IMR-90 (cell line): ENCODE measurements around the gene ADAMTS5. TPM values are rescaled to one million over a fixed set of nuclear protein-coding genes. Genes with fewer than 3 reads are reported as not detected.

Experiments used
- ATAC-seq: fragments of 200-7000 bp; cut with Tn5 transposase; 2 replicates; pipeline ENCODE4 v1.9.1; 2020; ENCODE audit warnings: low read depth, mild to moderate bottlenecking, moderate library complexity
- Bru-seq: library from RNA; stranded (reverse); fragments of 400-500 nt; gene quantifications from one replicate; lab custom pipeline; 2021; lab: Mats Ljungman, UMichigan
- BruChase-seq, 2 experiments: library from RNA; stranded (reverse); fragments of 400-500 nt; gene quantifications; one replicate each; lab custom pipeline; 2021; lab: Mats Ljungman, UMichigan
- BruUV-seq: library from RNA; stranded (reverse); fragments of 400-500 nt; replicated peaks from 2 replicates; lab custom pipeline; 2021; lab: Mats Ljungman, UMichigan
- CTCF ChIA-PET: fragments of 300-600 bp; formaldehyde crosslinking; extraction: SDS; loops from one replicate; lab custom pipeline; 2021; ENCODE audit warnings: antibody characterized with exemption; lab: Yijun Ruan, JAX
- POLR2A ChIA-PET: fragments of 300-600 bp; sonication (Branson Sonifier 250); formaldehyde crosslinking; loops from one replicate; lab custom pipeline; 2022; ENCODE audit warnings: antibody characterized with exemption; ENCODE audit not compliant: unreplicated experiment; lab: Charles Lee
- DNase-seq: peaks from one replicate; pipeline ENCODE4 v3.0.0; 2013
- H2AFZ ChIP-seq: replicated peaks from 2 replicates; pipeline ENCODE3; 2013; ENCODE audit warnings: low read length, mild to moderate bottlenecking; ENCODE audit not compliant: poor library complexity
- H2AK5ac ChIP-seq: 2 replicates; pipeline ENCODE4 v1.6.1; 2013; ENCODE audit warnings: low read depth, low read length, inconsistent platforms
- H2AK9ac ChIP-seq: replicated peaks from 2 replicates; pipeline ENCODE3; 2013; ENCODE audit warnings: mild to moderate bottlenecking, low read depth, low read length, moderate library complexity; ENCODE audit not compliant: poor library complexity
- H2BK120ac ChIP-seq: 2 replicates; pipeline ENCODE4 v1.6.1; 2013; ENCODE audit warnings: low read depth, low read length, inconsistent platforms
- H2BK15ac ChIP-seq: 3 replicates; pipeline ENCODE4 v1.6.1; 2013; ENCODE audit warnings: low read depth, low read length, inconsistent platforms
- H2BK20ac ChIP-seq: 2 replicates; pipeline ENCODE4 v1.6.1; 2013; ENCODE audit warnings: low read depth, mild to moderate bottlenecking, inconsistent platforms, low read length, moderate library complexity
- H2BK5ac ChIP-seq: 2 replicates; pipeline ENCODE4 v1.6.1; 2013; ENCODE audit warnings: mild to moderate bottlenecking, low read depth, low read length, inconsistent platforms; ENCODE audit not compliant: poor library complexity, severe bottlenecking
- H3K14ac ChIP-seq: replicated peaks from 2 replicates; pipeline ENCODE4 v1.6.1; 2013; ENCODE audit warnings: low read depth, low read length, inconsistent platforms
- H3K18ac ChIP-seq: 2 replicates; pipeline ENCODE4 v1.6.1; 2013; ENCODE audit warnings: low read depth, low read length, control low read depth
- H3K23ac ChIP-seq: 2 replicates; pipeline ENCODE4 v1.6.1; 2013; ENCODE audit warnings: low read depth, low read length, inconsistent platforms
- H3K27ac ChIP-seq: 2 replicates; pipeline ENCODE4 v1.5.1; 2013; ENCODE audit warnings: mild to moderate bottlenecking, control low read depth, low read length; ENCODE audit not compliant: insufficient read depth
- H3K27me3 ChIP-seq: 2 replicates; pipeline ENCODE4 v1.6.1; 2013; ENCODE audit warnings: low read length; ENCODE audit not compliant: control insufficient read depth, insufficient read depth
- H3K36me3 ChIP-seq: 2 replicates; pipeline ENCODE4 v1.6.1; 2013; ENCODE audit warnings: low read length, mixed read lengths; ENCODE audit not compliant: control insufficient read depth, insufficient read depth
- H3K4ac ChIP-seq: 2 replicates; pipeline ENCODE4 v1.6.1; 2013; ENCODE audit warnings: low read depth, low read length, inconsistent platforms
- H3K4me1 ChIP-seq: 2 replicates; pipeline ENCODE4 v1.6.1; 2013; ENCODE audit warnings: low read length, mixed read lengths; ENCODE audit not compliant: control insufficient read depth, insufficient read depth
- H3K4me2 ChIP-seq: 2 replicates; pipeline ENCODE4 v1.6.1; 2013; ENCODE audit warnings: low read depth, mild to moderate bottlenecking, control low read depth, low read length, moderate library complexity
- H3K4me3 ChIP-seq: 2 replicates; pipeline ENCODE4 v1.5.1; 2013; ENCODE audit warnings: low read depth, mild to moderate bottlenecking, control low read depth, low read length, moderate library complexity; ENCODE audit not compliant: insufficient read depth
- H3K56ac ChIP-seq: 2 replicates; pipeline ENCODE4 v1.6.1; 2013; ENCODE audit warnings: low read length, inconsistent platforms; ENCODE audit not compliant: insufficient read depth; ENCODE audit errors: extremely low read depth
- H3K79me1 ChIP-seq, 2 experiments: 2 replicates each; pipeline ENCODE4 v1.6.1; 2013; ENCODE audit warnings: low read length in 2 of 2, inconsistent platforms in 1 of 2, low read depth in 1 of 2
- H3K9ac ChIP-seq: 2 replicates; pipeline ENCODE4 v1.6.1; 2013; ENCODE audit warnings: low read depth, low read length, control low read depth
- H3K9me1 ChIP-seq: 2 replicates; pipeline ENCODE4 v1.6.1; 2013; ENCODE audit warnings: low read length, inconsistent platforms; ENCODE audit not compliant: insufficient read depth
- H3K9me3 ChIP-seq: 2 replicates; pipeline ENCODE4 v1.6.1; 2013; ENCODE audit warnings: low read length; ENCODE audit not compliant: control insufficient read depth, insufficient read depth
- H4K20me1 ChIP-seq: 2 replicates; pipeline ENCODE4 v1.6.1; 2013; ENCODE audit warnings: low read length, inconsistent platforms; ENCODE audit not compliant: insufficient read depth
- H4K5ac ChIP-seq: 2 replicates; pipeline ENCODE4 v1.6.1; 2013; ENCODE audit warnings: mild to moderate bottlenecking, low read depth, low read length, control low read depth
- H4K8ac ChIP-seq, 2 experiments: 2 replicates each; pipeline ENCODE4 v1.6.1; 2013; ENCODE audit warnings: low read depth in 2 of 2, low read length in 2 of 2, control low read depth in 1 of 2, inconsistent platforms in 1 of 2
- H4K91ac ChIP-seq: 2 replicates; pipeline ENCODE4 v1.6.1; 2013; ENCODE audit warnings: low read depth, low read length, inconsistent platforms; ENCODE audit not compliant: insufficient read depth
- CEBPB ChIP-seq: IDR thresholded peaks from 2 replicates; pipeline ENCODE4 v1.6.1; 2012; ENCODE audit warnings: low read depth, low read length, improper control_type of control experiment
- CHD1 ChIP-seq: IDR thresholded peaks from 2 replicates; pipeline ENCODE4 v1.6.1; 2012; ENCODE audit warnings: low read depth, low read length, improper control_type of control experiment
- CTCF ChIP-seq: conservative IDR thresholded peaks from 2 replicates; pipeline ENCODE4 v1.5.1; 2012; ENCODE audit warnings: mild to moderate bottlenecking, low read depth, low read length, improper control_type of control experiment
- ELK1 ChIP-seq: fragments of 150-350 bp; IDR thresholded peaks from 2 replicates; pipeline ENCODE4 v1.6.1; 2016; ENCODE audit warnings: low read depth, mild to moderate bottlenecking, low read length, moderate library complexity, borderline replicate concordance
- MAZ ChIP-seq: IDR thresholded peaks from 2 replicates; pipeline ENCODE4 v1.6.1; 2012; ENCODE audit warnings: low read depth, mild to moderate bottlenecking, low read length, improper control_type of control experiment, moderate library complexity, borderline replicate concordance
- NFE2L2 ChIP-seq: fragments of 150-350 bp; IDR thresholded peaks from 2 replicates; pipeline ENCODE4 v1.6.1; 2016; ENCODE audit warnings: low read depth, mild to moderate bottlenecking, low read length
- POLR2A ChIP-seq: IDR thresholded peaks from 2 replicates; pipeline ENCODE4 v1.6.1; 2012; ENCODE audit warnings: mild to moderate bottlenecking, low read depth, low read length
- USF2 ChIP-seq: fragments of 150-350 bp; IDR thresholded peaks from 2 replicates; pipeline ENCODE4 v1.6.1; 2017; ENCODE audit warnings: mild to moderate bottlenecking, antibody characterized with exemption, low read length, low read depth
- WGBS, 2 experiments: methylation state at CpG; one replicate each; pipeline versions ENCODE4 v1.1.5 to v1.1.7; 2013; ENCODE audit warnings: missing lambda C conversion rate in 2 of 2; ENCODE audit not compliant: insufficient read length in 1 of 2; ENCODE audit errors: extremely low coverage in 2 of 2; 5-methylcytosine and 5-hydroxymethylcytosine counted together
- dilution Hi-C: fragments of 300-500 bp; cut with HindIII; formaldehyde crosslinking; loops from one replicate; pipeline ENCODE4 v1.14.3; 2018; ENCODE audit warnings: low sequenced_read_pairs; ENCODE audit not compliant: unreplicated experiment
- in situ Hi-C: fragments of 300-500 bp; cut with MboI; formaldehyde crosslinking; loops from 3 replicates; pipeline ENCODE4 v1.14.3; 2019; ENCODE audit warnings: low sequenced_read_pairs, inconsistent platforms, mixed read lengths
- intact Hi-C: fragments of 100-400 bp; cut with micrococcal nuclease; formaldehyde crosslinking; loops from 2 replicates; pipeline ENCODE4 v1.10.0; 2022
- long read RNA-seq: library from polyadenylated mRNA; unstranded; transcript quantifications from one replicate; pipeline ENCODE4 v2.0.0, GENCODE V29; 2021; ENCODE audit not compliant: unreplicated experiment
- polyA plus RNA-seq, 3 experiments: library from polyadenylated mRNA; depleted of rRNA; stranded (reverse); fragments of >200 nt; gene quantifications; 2 replicates each; pipeline ENCODE4 v1.2.3, GENCODE V29; 2012; ENCODE audit warnings: low replicate concordance in 1 of 3
- total RNA-seq: library from RNA; depleted of rRNA; stranded (reverse); fragments of >200 nt; gene quantifications from 2 replicates; pipeline ENCODE4 v1.2.3, GENCODE V29; 2012; rRNA removed

The ADAMTS5 gene
- 0.54 and 1.1 TPM in 2 replicates for total RNA-seq
- polyA plus RNA-seq (2012; rRNA removed): 0.46 and 0.58 TPM in 2 replicates
- 0.25 and 0.28 TPM in 2 replicates for polyA plus RNA-seq (2012; cell fraction: cytosol; rRNA removed)
- 0.59 and 0.64 TPM in 2 replicates for polyA plus RNA-seq (2012; cell fraction: nucleus; rRNA removed; ENCODE audit: low replicate concordance)
- percentile 85 among the genes with signal in this experiment for Bru-seq, nascent RNA
- percentile 84 among the genes with signal in this experiment for BruChase-seq, experiment 1, labeled RNA remaining after a 6-hour chase
- BruChase-seq, experiment 2, labeled RNA remaining after a 2-hour chase: percentile 91 among the genes with signal in this experiment
- long read RNA-seq, full-length matches to known transcripts: 18 of 69 reads
- long read RNA-seq, partial matches to known transcripts: 22 of 69 reads
- long read RNA-seq, other reads (novel, unspliced or antisense): 29 of 69 reads

GRCh38 chr21:26967062-26967913 is at the start of gene ADAMTS5:
Gene ADAMTS5 (minus strand): TSS chr21:26967088. CDS start chr21:26966391, 697 bp downstream.
- Histone ChIP-seq H3K56ac (peak within 1 kb of the TSS; percentile 58), H3K27me3 (no peaks in the 10 kb centered on the region), H2BK20ac (peak within 1 kb of the TSS; percentile 83), H2BK120ac (peak within 1 kb of the TSS; percentile 86), H3K18ac (peak within 1 kb of the TSS; percentile 66), H2AK9ac (peak within 1 kb of the TSS; percentile 47), H3K4ac (peak within 1 kb of the TSS; percentile 77), H3K4me2 (peak within 1 kb of the TSS; percentile 74), H3K14ac (peak within 1 kb of the TSS; percentile 41), H4K91ac (peak within 1 kb of the TSS; percentile 83), H2BK5ac (peak within 1 kb of the TSS; percentile 46), H3K23ac (peak within 1 kb of the TSS; percentile 52), H3K4me1 (no peaks in the 10 kb centered on the region; the same call in 1 of the 2 replicates), H3K4me3 (peak within 1 kb of the TSS; percentile 65), H3K9me1 (no peaks in the 10 kb centered on the region; the same call in 1 of the 2 replicates), H2AK5ac (peak within 1 kb of the TSS; percentile 45; the same call in 1 of the 2 replicates), H2BK15ac (peak within 1 kb of the TSS; percentile 63; the same call in 2 of the 3 replicates), H3K36me3 (no peaks in the 10 kb centered on the region), H4K5ac (peak within 1 kb of the TSS; percentile 63), H3K27ac (peak within 1 kb of the TSS; percentile 80), H4K8ac (peak within 1 kb of the TSS; percentile 68 to 78), H3K79me1 (peaks cover 3 to 12% of the 10 kb centered on the region in 2 experiments; a peak in 2 of 4 replicates), H2AFZ (peak within 1 kb of the TSS; percentile 93), H3K9me3 (no peaks in the 10 kb centered on the region), H4K20me1 (no peaks in the 10 kb centered on the region; the same call in 1 of the 2 replicates), H3K9ac (peak within 1 kb of the TSS; percentile 77)
- ATAC-seq: peak; percentile 61
- BruUV-seq: no TSS peak
- in situ Hi-C loops (no loop called here), intact Hi-C loops (loop anchor here (2.0 to 10.0 kb wide), 10 partner anchors 85 to 1778 kb away; no protein-coding TSS in a partner anchor), dilution Hi-C loops (no loop called here)
- POLR2A ChIA-PET: interaction anchor here (0.6 to 1.1 kb wide), 5 partner anchors 207 to 819 kb away, joined by 3 to 21 read pairs (median 3); no protein-coding TSS in a partner anchor
- TF ChIP-seq USF2 (no peak), POLR2A (peak; percentile 65), CHD1 (no peak), CTCF (0 out of 2 replicates have a peak, but pooled peaks have one; percentile 4), CEBPB (peak; percentile 82), ELK1 (no peak), MAZ (no peak), NFE2L2 (no peak)
- CTCF ChIA-PET: interaction anchor here (0.6 kb wide), 1 partner anchor 598 kb away, joined by 3 read pairs; no protein-coding TSS in a partner anchor
- 0% methylated on average over 11 of the region's 55 CpGs; no CpG with 5 or more reads in 1 of the 2 experiments for WGBS, 2 experiments
- peak; percentile 69 for DNase-seq
